ENCODE measurements around the gene TXNDC5. TPM values are rescaled to one million over a fixed set of nuclear protein-coding genes. Genes with fewer than 3 reads are reported as not detected.

The TXNDC5 gene
- total and polyA plus RNA-seq, 9 of the 15 experiments (the other 6 are each of a cell fraction or from before 2014, with no cell fraction given) = 33.9 to 156 (median 137) TPM

DNA sequence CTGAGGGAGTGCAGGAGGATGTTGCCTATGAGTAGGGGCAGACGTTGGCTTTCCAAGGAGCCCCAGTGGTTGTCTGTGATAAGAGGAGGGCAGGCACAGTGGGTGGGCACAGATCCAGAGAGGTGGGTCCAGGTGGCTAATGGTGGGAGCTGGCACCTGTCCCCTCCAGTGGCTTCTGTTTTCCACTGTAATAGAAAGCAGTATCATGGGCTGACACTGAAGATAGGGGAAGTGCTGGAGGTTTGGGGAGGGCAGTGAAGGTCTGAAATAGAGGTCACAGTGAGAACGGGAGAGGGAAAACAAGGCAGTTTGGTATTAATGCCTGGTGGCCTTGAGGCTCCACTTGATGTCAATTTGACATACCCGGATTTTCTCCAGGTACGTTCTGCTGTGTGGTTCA, 10.5 kb upstream of the TXNDC5 start:
- peaks cover 7 to 18% of the 10 kb centered on the region in 2 experiments for H3K4me1 ChIP-seq (replicated peaks in 1 of 2; ENCODE audit: control insufficient read depth in 2 of 2, insufficient read depth in 2 of 2, low read length in 2 of 2)
- no peaks in the 10 kb centered on the region for H3K9me1 ChIP-seq (ENCODE audit: control insufficient read depth, insufficient read depth, low read length)
- H3K27me3 ChIP-seq (ENCODE audit: control insufficient read depth in 2 of 2, insufficient read depth in 2 of 2, low read length in 2 of 2) = peaks cover 14 to 36% of the 10 kb centered on the region in 2 experiments
- H2AFZ ChIP-seq (ENCODE audit: low read depth, low read length) = no peak overlapping the region
- in situ Hi-C loops (cut with MboI) (no loop called here), intact Hi-C loops (cut with micrococcal nuclease) (no loop called here)
- no peak for ATAC-seq
- H3K4me3 ChIP-seq = no peak overlapping the region
- no peaks in the 10 kb centered on the region for H4K20me1 ChIP-seq (replicated peaks; ENCODE audit: control insufficient read depth, insufficient read depth, low read length)
- TF ChIP-seq SPI1 (IDR thresholded peaks at IDR 0.05; ENCODE audit: borderline replicate concordance, low read depth, low read length) (peak; percentile 67; the same call in 1 of the 2 replicates), GABPB2 (CRISPR knock-in tag; conservative IDR thresholded peaks at IDR 0.05) (no peak)
- H3K79me2 ChIP-seq (ENCODE audit: control insufficient read depth, insufficient read depth, low read length) = no peaks in the 10 kb centered on the region
- no TSS peak for BruUV-seq (replicated peaks)
- FAIRE-seq = no peak
- DNase-seq (ENCODE audit: extremely low read depth in 1 of 4, low spot score in 3 of 4) = no peak
- no peak overlapping the region for H3K4me2 ChIP-seq (ENCODE audit: insufficient read depth, low read length)
- peak overlapping the region in 1 of 2 experiments; percentile 32; a peak in 1 of 4 replicates for H3K9ac ChIP-seq (ENCODE audit: insufficient read depth in 1 of 2, low read depth in 2 of 2, low read length in 2 of 2)
- H3K36me3 ChIP-seq (ENCODE audit: control insufficient read depth, insufficient read depth, low read length) = no peaks in the 10 kb centered on the region
- WGBS (ENCODE audit: insufficient coverage, low coverage, missing lambda C conversion rate) = 11% methylated on average over 4 of the region's 4 CpGs
- H3K27ac ChIP-seq (ENCODE audit: extremely low read depth, low read depth, low read length) = no peak overlapping the region
- no peaks in the 10 kb centered on the region for H3K9me3 ChIP-seq (replicated peaks; ENCODE audit: control insufficient read depth, insufficient read depth, low read depth, low read length)
- CTCF ChIA-PET (ENCODE audit: low intra/inter-chr PET ratio) = no interaction called here
- POLR2A ChIA-PET = interaction anchor here (0.6 kb wide), 1 partner anchor 10 kb away, joined by 4 read pairs; no protein-coding TSS in a partner anchor

DNA sequence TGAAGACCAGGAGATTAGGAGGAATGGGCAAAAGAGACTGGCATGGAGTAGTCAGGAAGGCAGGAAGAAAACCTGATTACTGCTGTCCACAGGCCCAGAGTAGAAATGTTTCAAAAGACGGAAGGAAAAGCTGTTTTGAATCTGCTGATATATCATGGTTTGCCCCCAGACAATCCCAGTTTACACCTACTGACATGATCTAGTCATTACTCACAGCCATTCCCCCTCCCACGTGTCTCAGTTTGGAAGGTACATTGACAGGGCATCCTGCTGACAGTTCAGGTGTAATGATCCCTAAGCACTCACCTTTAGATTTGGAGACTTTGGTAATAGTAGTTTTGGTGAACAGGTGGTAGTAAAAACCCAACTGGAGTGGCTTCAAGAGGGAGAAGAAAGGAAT, 9.8 kb upstream of the TXNDC5 start:
- no peak for ATAC-seq
- no peaks in the 10 kb centered on the region for H3K9me1 ChIP-seq (ENCODE audit: control insufficient read depth, insufficient read depth, low read length)
- POLR2A ChIA-PET = no interaction called here
- no peak overlapping the region for H3K4me2 ChIP-seq (ENCODE audit: insufficient read depth, low read length)
- no peaks in the 10 kb centered on the region for H3K36me3 ChIP-seq (ENCODE audit: control insufficient read depth, insufficient read depth, low read length)
- H2AFZ ChIP-seq (ENCODE audit: low read depth, low read length) = no peak overlapping the region
- no peaks in the 10 kb centered on the region for H4K20me1 ChIP-seq (replicated peaks; ENCODE audit: control insufficient read depth, insufficient read depth, low read length)
- in situ Hi-C loops (cut with MboI) = no loop called here
- peaks cover 7 to 22% of the 10 kb centered on the region in 2 experiments for H3K4me1 ChIP-seq (replicated peaks in 1 of 2; ENCODE audit: control insufficient read depth in 2 of 2, insufficient read depth in 2 of 2, low read length in 2 of 2)
- CTCF ChIA-PET (ENCODE audit: low intra/inter-chr PET ratio) = no interaction called here
- H3K4me3 ChIP-seq = no peak overlapping the region
- no peak for FAIRE-seq
- intact Hi-C loops (cut with micrococcal nuclease) = no loop called here
- peaks cover 14 to 32% of the 10 kb centered on the region in 2 experiments for H3K27me3 ChIP-seq (ENCODE audit: control insufficient read depth in 2 of 2, insufficient read depth in 2 of 2, low read length in 2 of 2)
- no TSS peak for BruUV-seq (replicated peaks)
- H3K79me2 ChIP-seq (ENCODE audit: control insufficient read depth, insufficient read depth, low read length) = no peaks in the 10 kb centered on the region
- no peak overlapping the region for H3K27ac ChIP-seq (ENCODE audit: extremely low read depth, low read depth, low read length)
- 18% methylated on average over 2 of the region's 2 CpGs for WGBS (ENCODE audit: insufficient coverage, low coverage, missing lambda C conversion rate)
- DNase-seq (ENCODE audit: extremely low read depth in 1 of 4, low spot score in 3 of 4) = no peak
- no peaks in the 10 kb centered on the region for H3K9me3 ChIP-seq (replicated peaks; ENCODE audit: control insufficient read depth, insufficient read depth, low read depth, low read length)
- no peak overlapping the region for H3K9ac ChIP-seq (ENCODE audit: insufficient read depth in 1 of 2, low read depth in 2 of 2, low read length in 2 of 2)
- TF ChIP-seq FOSL1 (tag; conservative IDR thresholded peaks at IDR 0.05) = 0 out of 2 replicates have a peak, but pooled peaks have one; percentile 1
- TF ChIP-seq ZBTB7A (IDR thresholded peaks at IDR 0.05; ENCODE audit: borderline replicate concordance, control insufficient read depth, low read depth, low read length) = no peak
- TF ChIP-seq, protein P1, sequence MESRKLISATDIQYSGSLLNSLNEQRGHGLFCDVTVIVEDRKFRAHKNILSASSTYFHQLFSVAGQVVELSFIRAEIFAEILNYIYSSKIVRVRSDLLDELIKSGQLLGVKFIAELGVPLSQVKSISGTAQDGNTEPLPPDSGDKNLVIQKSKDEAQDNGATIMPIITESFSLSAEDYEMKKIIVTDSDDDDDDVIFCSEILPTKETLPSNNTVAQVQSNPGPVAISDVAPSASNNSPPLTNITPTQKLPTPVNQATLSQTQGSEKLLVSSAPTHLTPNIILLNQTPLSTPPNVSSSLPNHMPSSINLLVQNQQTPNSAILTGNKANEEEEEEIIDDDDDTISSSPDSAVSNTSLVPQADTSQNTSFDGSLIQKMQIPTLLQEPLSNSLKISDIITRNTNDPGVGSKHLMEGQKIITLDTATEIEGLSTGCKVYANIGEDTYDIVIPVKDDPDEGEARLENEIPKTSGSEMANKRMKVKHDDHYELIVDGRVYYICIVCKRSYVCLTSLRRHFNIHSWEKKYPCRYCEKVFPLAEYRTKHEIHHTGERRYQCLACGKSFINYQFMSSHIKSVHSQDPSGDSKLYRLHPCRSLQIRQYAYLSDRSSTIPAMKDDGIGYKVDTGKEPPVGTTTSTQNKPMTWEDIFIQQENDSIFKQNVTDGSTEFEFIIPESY (CRISPR knock-in tag; IDR thresholded peaks at IDR 0.05) = no peak
- no peak for TF ChIP-seq ZNF146 (CRISPR knock-in tag; IDR thresholded peaks at IDR 0.05; ENCODE audit: unreplicated experiment)
- TF ChIP-seq RBM14 (IDR thresholded peaks at IDR 0.05; ENCODE audit: borderline replicate concordance, insufficient read depth, low read depth, low read length) = no peak
- TF ChIP-seq MTA1 (IDR thresholded peaks at IDR 0.05; ENCODE audit: borderline replicate concordance) = no peak
- no peak for TF ChIP-seq SMC3 (conservative IDR thresholded peaks at IDR 0.05; ENCODE audit: insufficient read depth, low read depth, low read length)
- TF ChIP-seq ZNF766 (CRISPR knock-in tag; conservative IDR thresholded peaks at IDR 0.05) = no peak
- TF ChIP-seq, protein P2, sequence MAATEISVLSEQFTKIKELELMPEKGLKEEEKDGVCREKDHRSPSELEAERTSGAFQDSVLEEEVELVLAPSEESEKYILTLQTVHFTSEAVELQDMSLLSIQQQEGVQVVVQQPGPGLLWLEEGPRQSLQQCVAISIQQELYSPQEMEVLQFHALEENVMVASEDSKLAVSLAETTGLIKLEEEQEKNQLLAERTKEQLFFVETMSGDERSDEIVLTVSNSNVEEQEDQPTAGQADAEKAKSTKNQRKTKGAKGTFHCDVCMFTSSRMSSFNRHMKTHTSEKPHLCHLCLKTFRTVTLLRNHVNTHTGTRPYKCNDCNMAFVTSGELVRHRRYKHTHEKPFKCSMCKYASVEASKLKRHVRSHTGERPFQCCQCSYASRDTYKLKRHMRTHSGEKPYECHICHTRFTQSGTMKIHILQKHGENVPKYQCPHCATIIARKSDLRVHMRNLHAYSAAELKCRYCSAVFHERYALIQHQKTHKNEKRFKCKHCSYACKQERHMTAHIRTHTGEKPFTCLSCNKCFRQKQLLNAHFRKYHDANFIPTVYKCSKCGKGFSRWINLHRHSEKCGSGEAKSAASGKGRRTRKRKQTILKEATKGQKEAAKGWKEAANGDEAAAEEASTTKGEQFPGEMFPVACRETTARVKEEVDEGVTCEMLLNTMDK (IDR thresholded peaks at IDR 0.05; ENCODE audit: borderline replicate concordance, insufficient read depth, low read depth, low read length, poor library complexity, severe bottlenecking) = no peak
- no peak for TF ChIP-seq LCOR (CRISPR knock-in tag; IDR thresholded peaks at IDR 0.05)
